IMR-90 (cell line): Measurements from ENCODE around the gene PYGO2. TPM values are rescaled to one million over a fixed set of nuclear protein-coding genes. Genes with fewer than 3 reads are reported as not detected.

Experiments
- ATAC-seq: fragments of 200-7000 bp; cut with Tn5 transposase; 2 replicates; pipeline ENCODE4 v1.9.1; 2020; ENCODE audit warnings: low read depth, mild to moderate bottlenecking, moderate library complexity
- BruUV-seq: library from RNA; stranded (reverse); fragments of 400-500 nt; replicated peaks from 2 replicates; lab custom pipeline; 2021; lab: Mats Ljungman, UMichigan
- CTCF ChIA-PET: fragments of 300-600 bp; formaldehyde crosslinking; extraction: SDS; loops from one replicate; lab custom pipeline; 2021; ENCODE audit warnings: antibody characterized with exemption; lab: Yijun Ruan, JAX
- POLR2A ChIA-PET: fragments of 300-600 bp; sonication (Branson Sonifier 250); formaldehyde crosslinking; loops from one replicate; lab custom pipeline; 2022; ENCODE audit warnings: antibody characterized with exemption; ENCODE audit not compliant: unreplicated experiment; lab: Charles Lee
- DNase-seq: peaks from one replicate; pipeline ENCODE4 v3.0.0; 2013
- H2AFZ ChIP-seq: replicated peaks from 2 replicates; pipeline ENCODE3; 2013; ENCODE audit warnings: low read length, mild to moderate bottlenecking; ENCODE audit not compliant: poor library complexity
- H2AK5ac ChIP-seq: 2 replicates; pipeline ENCODE4 v1.6.1; 2013; ENCODE audit warnings: low read depth, low read length, inconsistent platforms
- H2AK9ac ChIP-seq: replicated peaks from 2 replicates; pipeline ENCODE3; 2013; ENCODE audit warnings: mild to moderate bottlenecking, low read depth, low read length, moderate library complexity; ENCODE audit not compliant: poor library complexity
- H2BK120ac ChIP-seq: 2 replicates; pipeline ENCODE4 v1.6.1; 2013; ENCODE audit warnings: low read depth, low read length, inconsistent platforms
- H2BK15ac ChIP-seq: 3 replicates; pipeline ENCODE4 v1.6.1; 2013; ENCODE audit warnings: low read depth, low read length, inconsistent platforms
- H2BK20ac ChIP-seq: 2 replicates; pipeline ENCODE4 v1.6.1; 2013; ENCODE audit warnings: low read depth, mild to moderate bottlenecking, inconsistent platforms, low read length, moderate library complexity
- H2BK5ac ChIP-seq: 2 replicates; pipeline ENCODE4 v1.6.1; 2013; ENCODE audit warnings: mild to moderate bottlenecking, low read depth, low read length, inconsistent platforms; ENCODE audit not compliant: poor library complexity, severe bottlenecking
- H3K14ac ChIP-seq: replicated peaks from 2 replicates; pipeline ENCODE4 v1.6.1; 2013; ENCODE audit warnings: low read depth, low read length, inconsistent platforms
- H3K18ac ChIP-seq: 2 replicates; pipeline ENCODE4 v1.6.1; 2013; ENCODE audit warnings: low read depth, low read length, control low read depth
- H3K23ac ChIP-seq: 2 replicates; pipeline ENCODE4 v1.6.1; 2013; ENCODE audit warnings: low read depth, low read length, inconsistent platforms
- H3K27ac ChIP-seq: 2 replicates; pipeline ENCODE4 v1.5.1; 2013; ENCODE audit warnings: mild to moderate bottlenecking, control low read depth, low read length; ENCODE audit not compliant: insufficient read depth
- H3K27me3 ChIP-seq: 2 replicates; pipeline ENCODE4 v1.6.1; 2013; ENCODE audit warnings: low read length; ENCODE audit not compliant: control insufficient read depth, insufficient read depth
- H3K36me3 ChIP-seq: 2 replicates; pipeline ENCODE4 v1.6.1; 2013; ENCODE audit warnings: low read length, mixed read lengths; ENCODE audit not compliant: control insufficient read depth, insufficient read depth
- H3K4ac ChIP-seq: 2 replicates; pipeline ENCODE4 v1.6.1; 2013; ENCODE audit warnings: low read depth, low read length, inconsistent platforms
- H3K4me1 ChIP-seq: 2 replicates; pipeline ENCODE4 v1.6.1; 2013; ENCODE audit warnings: low read length, mixed read lengths; ENCODE audit not compliant: control insufficient read depth, insufficient read depth
- H3K4me2 ChIP-seq: 2 replicates; pipeline ENCODE4 v1.6.1; 2013; ENCODE audit warnings: low read depth, mild to moderate bottlenecking, control low read depth, low read length, moderate library complexity
- H3K4me3 ChIP-seq: 2 replicates; pipeline ENCODE4 v1.5.1; 2013; ENCODE audit warnings: low read depth, mild to moderate bottlenecking, control low read depth, low read length, moderate library complexity; ENCODE audit not compliant: insufficient read depth
- H3K56ac ChIP-seq: 2 replicates; pipeline ENCODE4 v1.6.1; 2013; ENCODE audit warnings: low read length, inconsistent platforms; ENCODE audit not compliant: insufficient read depth; ENCODE audit errors: extremely low read depth
- H3K79me1 ChIP-seq, 2 experiments: 2 replicates each; pipeline ENCODE4 v1.6.1; 2013; ENCODE audit warnings: low read length in 2 of 2, inconsistent platforms in 1 of 2, low read depth in 1 of 2
- H3K9ac ChIP-seq: 2 replicates; pipeline ENCODE4 v1.6.1; 2013; ENCODE audit warnings: low read depth, low read length, control low read depth
- H3K9me1 ChIP-seq: 2 replicates; pipeline ENCODE4 v1.6.1; 2013; ENCODE audit warnings: low read length, inconsistent platforms; ENCODE audit not compliant: insufficient read depth
- H3K9me3 ChIP-seq: 2 replicates; pipeline ENCODE4 v1.6.1; 2013; ENCODE audit warnings: low read length; ENCODE audit not compliant: control insufficient read depth, insufficient read depth
- H4K20me1 ChIP-seq: 2 replicates; pipeline ENCODE4 v1.6.1; 2013; ENCODE audit warnings: low read length, inconsistent platforms; ENCODE audit not compliant: insufficient read depth
- H4K5ac ChIP-seq: 2 replicates; pipeline ENCODE4 v1.6.1; 2013; ENCODE audit warnings: mild to moderate bottlenecking, low read depth, low read length, control low read depth
- H4K8ac ChIP-seq, 2 experiments: 2 replicates each; pipeline ENCODE4 v1.6.1; 2013; ENCODE audit warnings: low read depth in 2 of 2, low read length in 2 of 2, control low read depth in 1 of 2, inconsistent platforms in 1 of 2
- H4K91ac ChIP-seq: 2 replicates; pipeline ENCODE4 v1.6.1; 2013; ENCODE audit warnings: low read depth, low read length, inconsistent platforms; ENCODE audit not compliant: insufficient read depth
- BHLHE40 ChIP-seq: fragments of 150-350 bp; IDR thresholded peaks from 2 replicates; pipeline ENCODE4 v1.6.1; 2016; ENCODE audit warnings: mild to moderate bottlenecking, low read depth, low read length
- CTCF ChIP-seq: conservative IDR thresholded peaks from 2 replicates; pipeline ENCODE4 v1.5.1; 2012; ENCODE audit warnings: mild to moderate bottlenecking, low read depth, low read length, improper control_type of control experiment
- MAFK ChIP-seq: IDR thresholded peaks from 2 replicates; pipeline ENCODE4 v1.6.1; 2012; ENCODE audit warnings: low read depth, low read length, improper control_type of control experiment
- MXI1 ChIP-seq: IDR thresholded peaks from 2 replicates; pipeline ENCODE4 v1.6.1; 2012; ENCODE audit warnings: low read depth, mild to moderate bottlenecking, low read length, moderate library complexity, borderline replicate concordance
- NFE2L2 ChIP-seq: fragments of 150-350 bp; IDR thresholded peaks from 2 replicates; pipeline ENCODE4 v1.6.1; 2016; ENCODE audit warnings: low read depth, mild to moderate bottlenecking, low read length
- POLR2A ChIP-seq: IDR thresholded peaks from 2 replicates; pipeline ENCODE4 v1.6.1; 2012; ENCODE audit warnings: mild to moderate bottlenecking, low read depth, low read length
- SMC3 ChIP-seq: fragments of 150-350 bp; IDR thresholded peaks from 2 replicates; pipeline ENCODE4 v1.6.1; 2016; ENCODE audit warnings: low read depth, mild to moderate bottlenecking, antibody characterized with exemption, low read length, moderate library complexity
- WGBS, 2 experiments: methylation state at CpG; one replicate each; pipeline versions ENCODE4 v1.1.5 to v1.1.7; 2013; ENCODE audit warnings: missing lambda C conversion rate in 2 of 2; ENCODE audit not compliant: insufficient read length in 1 of 2; ENCODE audit errors: extremely low coverage in 2 of 2; 5-methylcytosine and 5-hydroxymethylcytosine counted together
- dilution Hi-C: fragments of 300-500 bp; cut with HindIII; formaldehyde crosslinking; loops from one replicate; pipeline ENCODE4 v1.14.3; 2018; ENCODE audit warnings: low sequenced_read_pairs; ENCODE audit not compliant: unreplicated experiment
- in situ Hi-C: fragments of 300-500 bp; cut with MboI; formaldehyde crosslinking; loops from 3 replicates; pipeline ENCODE4 v1.14.3; 2019; ENCODE audit warnings: low sequenced_read_pairs, inconsistent platforms, mixed read lengths
- intact Hi-C: fragments of 100-400 bp; cut with micrococcal nuclease; formaldehyde crosslinking; loops from 2 replicates; pipeline ENCODE4 v1.10.0; 2022
- polyA plus RNA-seq, 3 experiments: library from polyadenylated mRNA; depleted of rRNA; stranded (reverse); fragments of >200 nt; gene quantifications; 2 replicates each; pipeline ENCODE4 v1.2.3, GENCODE V29; 2012; ENCODE audit warnings: low replicate concordance in 1 of 3
- total RNA-seq: library from RNA; depleted of rRNA; stranded (reverse); fragments of >200 nt; gene quantifications from 2 replicates; pipeline ENCODE4 v1.2.3, GENCODE V29; 2012
- TF ChIP-seq, protein P1 (sequence below): fragments of 150-350 bp; IDR thresholded peaks from 2 replicates; pipeline ENCODE4 v1.6.1; 2016; ENCODE audit warnings: low read depth, mild to moderate bottlenecking, low read length, moderate library complexity, borderline replicate concordance
- TF ChIP-seq, protein P2 (sequence below): fragments of 150-350 bp; IDR thresholded peaks from 2 replicates; pipeline ENCODE4 v1.6.1; 2017; ENCODE audit warnings: mild to moderate bottlenecking, antibody characterized with exemption, low read length, low read depth

The PYGO2 gene
- total and polyA plus RNA-seq, 2 of the 4 experiments (the other 2 are of a cell fraction) = 5.4 to 14.8 TPM

DNA sequence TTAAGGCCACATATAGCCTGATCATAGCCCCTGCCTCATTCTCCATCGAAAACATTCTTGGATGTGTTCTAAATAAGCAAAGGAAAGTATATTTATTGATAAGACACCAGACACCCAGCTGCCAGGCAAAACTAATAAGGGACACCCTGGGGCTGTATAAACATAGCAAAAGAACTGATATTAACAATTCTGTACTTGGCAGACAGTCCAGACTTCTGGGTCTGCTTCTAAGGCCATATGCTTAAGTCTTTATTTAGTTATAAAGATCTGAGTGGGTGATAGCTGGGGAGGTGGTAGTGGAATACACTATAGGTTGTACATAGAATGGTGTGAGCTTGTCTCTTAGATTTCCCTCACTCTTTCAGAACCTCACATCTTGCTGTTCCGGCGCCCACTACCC lies 16.8 kb upstream of the PYGO2 start:
- no peak overlapping the region for H3K4me3 ChIP-seq
- H3K18ac ChIP-seq = no peak overlapping the region
- CTCF ChIA-PET = no interaction called here
- H3K27me3 ChIP-seq = no peaks in the 10 kb centered on the region
- no peak overlapping the region for H4K5ac ChIP-seq
- H3K9me3 ChIP-seq = no peaks in the 10 kb centered on the region
- H3K4me2 ChIP-seq = no peak overlapping the region
- peaks cover 1 to 35% of the 10 kb centered on the region in 2 experiments; a peak in 3 of 4 replicates for H3K79me1 ChIP-seq
- no peak overlapping the region for H2BK120ac ChIP-seq
- no peak overlapping the region for H2BK15ac ChIP-seq
- DNase-seq = no peak
- H3K9ac ChIP-seq = no peak overlapping the region
- no peak overlapping the region for H4K91ac ChIP-seq
- H3K23ac ChIP-seq = no peak overlapping the region
- no CpG with 5 or more reads among the region's 3 CpGs for WGBS, 2 experiments
- no peak overlapping the region for H3K56ac ChIP-seq
- dilution Hi-C loops (no loop called here), intact Hi-C loops (loop anchor here (10.0 kb wide), 1 partner anchor 196 kb away; the partner anchor contains the start of genes KRTCAP2 and TRIM46), in situ Hi-C loops (no loop called here)
- no peak overlapping the region for H4K8ac ChIP-seq
- H2BK20ac ChIP-seq = no peak overlapping the region
- POLR2A ChIA-PET = no interaction called here
- no peak overlapping the region for H2BK5ac ChIP-seq
- ATAC-seq = no peak
- H2AFZ ChIP-seq = no peak overlapping the region
- no peaks in the 10 kb centered on the region for H3K36me3 ChIP-seq
- no peak overlapping the region for H2AK9ac ChIP-seq
- no peaks in the 10 kb centered on the region; the same call in 1 of the 2 replicates for H3K4me1 ChIP-seq
- H4K20me1 ChIP-seq = no peaks in the 10 kb centered on the region
- no TSS peak for BruUV-seq
- TF ChIP-seq BHLHE40 (no peak), MXI1 (no peak), POLR2A (no peak), NFE2L2 (no peak), SMC3 (no peak), MAFK (no peak), CTCF (no peak)
- TF ChIP-seq, protein P1, sequence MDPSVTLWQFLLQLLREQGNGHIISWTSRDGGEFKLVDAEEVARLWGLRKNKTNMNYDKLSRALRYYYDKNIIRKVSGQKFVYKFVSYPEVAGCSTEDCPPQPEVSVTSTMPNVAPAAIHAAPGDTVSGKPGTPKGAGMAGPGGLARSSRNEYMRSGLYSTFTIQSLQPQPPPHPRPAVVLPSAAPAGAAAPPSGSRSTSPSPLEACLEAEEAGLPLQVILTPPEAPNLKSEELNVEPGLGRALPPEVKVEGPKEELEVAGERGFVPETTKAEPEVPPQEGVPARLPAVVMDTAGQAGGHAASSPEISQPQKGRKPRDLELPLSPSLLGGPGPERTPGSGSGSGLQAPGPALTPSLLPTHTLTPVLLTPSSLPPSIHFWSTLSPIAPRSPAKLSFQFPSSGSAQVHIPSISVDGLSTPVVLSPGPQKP = no peak
- TF ChIP-seq, protein P2, sequence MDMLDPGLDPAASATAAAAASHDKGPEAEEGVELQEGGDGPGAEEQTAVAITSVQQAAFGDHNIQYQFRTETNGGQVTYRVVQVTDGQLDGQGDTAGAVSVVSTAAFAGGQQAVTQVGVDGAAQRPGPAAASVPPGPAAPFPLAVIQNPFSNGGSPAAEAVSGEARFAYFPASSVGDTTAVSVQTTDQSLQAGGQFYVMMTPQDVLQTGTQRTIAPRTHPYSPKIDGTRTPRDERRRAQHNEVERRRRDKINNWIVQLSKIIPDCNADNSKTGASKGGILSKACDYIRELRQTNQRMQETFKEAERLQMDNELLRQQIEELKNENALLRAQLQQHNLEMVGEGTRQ = no peak
- H3K4ac ChIP-seq = no peak overlapping the region
- no peak overlapping the region for H3K14ac ChIP-seq
- H2AK5ac ChIP-seq = no peak overlapping the region
- H3K9me1 ChIP-seq = no peaks in the 10 kb centered on the region
- H3K27ac ChIP-seq = no peak overlapping the region
